GM19025 (cell line): ENCODE measurements around the gene NDST1.
"Not testable (repeated sequence)": the region's sequence is repeated elsewhere in the genome, so short reads cannot be mapped to it uniquely, and the experiment has no call there.

Experiments used
- ATAC-seq: cut with Tn5 transposase; IDR thresholded peaks from one replicate; pipeline ENCODE4 v1.9.1; 2021; ENCODE audit warnings: mild to moderate bottlenecking, low read depth, moderate library complexity; ENCODE audit not compliant: unreplicated experiment

The NDST1 gene

GRCh38 chr5:150505816-150506215 is 2.1 kb upstream of the NDST1 start:
- ATAC-seq: no peak

DNA sequence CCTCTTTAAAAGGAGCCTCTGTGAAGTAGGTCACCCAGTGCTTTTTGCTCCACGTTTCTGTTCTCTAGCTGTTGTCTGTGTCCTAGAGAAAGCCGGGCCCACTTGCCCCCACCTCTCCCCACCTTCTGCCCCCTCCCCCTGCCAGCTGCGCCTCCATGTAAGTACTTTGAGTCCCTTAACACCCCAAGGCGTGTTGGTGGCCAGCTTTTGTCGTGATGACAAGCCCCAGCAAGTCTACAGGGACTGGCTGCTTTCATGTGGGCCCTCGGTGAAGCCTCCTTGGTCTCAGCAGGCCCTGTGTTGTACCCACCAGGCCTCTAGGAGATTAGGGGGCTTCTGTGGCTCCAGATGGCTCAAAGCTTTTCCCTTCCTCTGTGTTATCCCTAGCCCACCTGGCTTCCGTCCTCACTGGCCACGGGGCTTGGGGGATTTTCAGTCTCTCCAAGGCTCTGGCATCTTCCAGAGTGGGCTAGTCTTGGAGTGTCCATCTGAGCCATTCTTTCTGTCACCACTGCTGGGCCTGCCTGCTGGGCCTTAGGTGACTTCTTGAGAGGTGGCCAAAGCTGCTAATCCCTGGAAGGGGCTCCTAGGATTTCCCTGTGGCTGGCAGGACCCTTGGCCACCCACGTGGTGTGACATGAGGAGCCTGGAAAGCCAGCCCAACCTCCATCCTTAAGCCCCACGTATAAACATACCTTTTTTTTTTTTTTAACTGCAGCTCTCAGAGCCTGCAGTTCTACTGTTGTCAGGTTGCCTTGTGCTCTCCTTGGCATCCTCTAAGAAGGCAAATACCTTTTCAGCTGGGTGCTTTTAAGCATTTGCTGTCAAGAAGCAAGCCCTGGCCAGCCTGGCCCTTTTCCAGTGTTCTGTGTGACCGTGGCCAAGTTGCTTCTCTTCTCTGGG is 1.1 kb upstream of the NDST1 start:
- ATAC-seq: no peak

- no peak for ATAC-seq
Observed at GRCh38 chr5:150508277-150508640, 328 bp downstream of the NDST1 start.

DNA sequence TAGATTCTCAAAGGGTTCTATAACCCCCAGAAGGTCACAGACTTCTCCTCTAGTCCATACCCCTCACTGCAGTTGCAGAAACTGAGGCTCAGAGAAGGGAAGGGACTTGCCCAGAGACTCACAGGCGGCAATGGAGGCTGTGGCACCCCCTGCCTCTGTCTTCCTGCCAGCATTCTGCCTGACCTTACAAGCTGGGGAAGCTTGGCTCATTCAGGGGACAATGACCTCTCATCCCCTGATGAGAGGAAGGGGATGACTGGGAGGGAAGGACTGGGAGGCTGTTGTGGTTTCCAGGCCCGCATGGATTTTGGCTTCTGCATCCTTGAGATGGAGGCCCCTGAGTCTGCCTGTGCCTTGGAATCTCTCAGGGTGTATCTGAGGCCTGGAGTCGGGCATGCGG is 897 bp downstream of the NDST1 start:
- ATAC-seq: no peak

- ATAC-seq: no peak
Observed at GRCh38 chr5:150509992-150510391, 2.1 kb downstream of the NDST1 start.

DNA sequence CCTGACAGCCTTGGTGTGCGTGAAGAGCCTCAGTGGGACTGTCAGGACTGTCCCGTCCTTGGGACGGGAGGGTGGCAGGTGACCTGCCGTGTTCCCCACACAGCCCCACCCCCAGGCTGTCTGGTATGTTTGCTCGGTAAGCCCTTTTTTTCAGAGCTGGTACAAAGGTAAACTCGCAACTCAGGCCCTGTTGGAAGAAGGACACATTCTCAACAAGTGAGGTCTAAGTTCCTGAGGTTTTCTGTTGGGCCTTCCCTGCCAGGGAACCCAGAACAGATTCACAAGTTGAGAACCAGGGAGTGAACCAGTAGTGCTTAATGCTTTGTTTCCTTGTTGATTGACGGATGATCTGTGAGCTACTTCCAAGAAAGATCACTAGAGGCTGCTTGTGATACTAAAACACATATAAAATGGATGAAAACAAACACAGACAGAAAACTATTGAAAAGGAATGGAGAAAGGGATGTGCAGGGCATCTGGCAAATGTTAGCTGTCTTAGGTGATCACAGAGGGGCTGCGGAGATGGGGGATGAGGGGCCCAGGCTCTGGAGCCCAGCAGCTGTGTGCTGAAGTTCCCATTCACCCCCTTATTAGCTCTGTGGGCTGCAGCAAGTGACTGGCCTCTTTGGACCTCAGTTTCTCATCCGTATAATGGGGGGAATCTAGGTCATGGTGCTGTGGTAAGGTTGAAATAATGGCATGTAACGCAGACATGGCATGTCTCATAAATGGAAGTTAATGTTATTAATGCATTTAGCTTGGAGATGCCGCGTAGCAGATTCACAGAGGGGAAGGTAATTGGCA is 2.7 kb downstream of the NDST1 start:
- no peak for ATAC-seq

DNA sequence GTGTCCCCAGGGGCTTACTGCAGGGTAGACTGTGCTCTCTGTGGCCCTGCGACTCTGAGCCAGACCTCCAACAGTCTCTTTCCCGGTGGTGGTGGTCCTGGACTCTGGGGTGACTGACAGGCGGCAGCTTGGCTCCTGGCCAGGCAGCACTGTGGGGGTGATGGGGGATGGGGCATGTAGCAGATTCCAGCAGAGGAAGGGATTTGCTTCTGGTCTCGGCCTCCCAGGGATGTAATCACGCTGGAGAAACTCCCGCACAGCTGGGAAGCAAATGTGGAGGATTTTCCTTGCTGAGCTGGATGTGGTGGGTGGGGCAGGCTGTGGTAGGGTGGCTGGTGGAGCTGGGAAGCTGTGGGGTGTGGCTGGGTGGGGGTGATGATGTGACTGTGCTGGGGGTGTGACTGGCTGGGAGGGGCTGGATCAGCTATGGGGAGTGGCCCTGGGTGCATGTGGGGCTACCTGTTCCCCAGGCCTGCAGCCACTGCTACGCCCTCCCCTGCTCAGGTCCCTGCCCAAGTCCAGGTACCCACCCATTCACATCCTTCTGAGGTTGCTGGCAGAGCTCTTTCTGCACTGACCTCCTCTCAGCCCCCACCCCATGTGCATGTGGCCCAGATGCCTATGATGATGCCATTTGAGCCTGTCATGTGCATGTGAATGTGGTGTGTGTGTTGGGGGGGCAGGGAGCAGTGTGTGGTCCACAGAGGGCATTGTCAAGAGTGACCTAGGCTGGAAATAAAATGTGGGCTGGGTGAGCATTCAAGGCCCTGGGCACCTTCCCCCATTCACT is 3.8 kb downstream of the NDST1 start:
- no peak for ATAC-seq

GRCh38 chr5:150512368-150512747 is 4.4 kb downstream of the NDST1 start:
- ATAC-seq: no peak

- ATAC-seq: no peak
Observed at GRCh38 chr5:150513375-150514309, 5.7 kb downstream of the NDST1 start.

DNA sequence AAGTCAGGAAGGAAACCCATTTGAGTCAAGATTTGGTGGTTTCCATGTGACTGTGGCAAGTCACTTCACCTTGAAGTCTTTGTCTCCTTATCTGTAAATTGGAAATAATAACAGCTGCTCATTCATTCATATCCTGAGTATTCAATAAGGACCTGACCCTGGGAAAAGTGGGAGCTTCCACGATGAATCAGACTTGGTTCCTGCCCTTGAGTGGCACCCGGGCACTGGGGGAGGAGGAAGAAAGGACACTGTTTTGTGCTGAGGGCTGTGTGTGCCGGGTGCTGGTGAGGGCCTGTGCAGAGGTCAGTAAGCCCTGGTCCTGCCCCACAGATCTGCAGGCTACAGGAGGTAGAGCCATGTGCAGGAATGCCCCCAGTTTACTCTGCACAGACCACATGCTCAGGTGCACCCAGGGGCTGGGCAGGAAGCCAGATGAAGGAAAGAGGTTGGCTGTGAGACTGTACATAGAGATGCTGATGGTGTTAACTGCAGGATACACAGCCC is 6.8 kb downstream of the NDST1 start:
- ATAC-seq: no peak

- no peak for ATAC-seq
Observed at GRCh38 chr5:150515446-150515845, 7.5 kb downstream of the NDST1 start.

GRCh38 chr5:150516011-150516410 is 8.1 kb downstream of the NDST1 start:
- no peak for ATAC-seq

GRCh38 chr5:150517272-150518152 is 9.6 kb downstream of the NDST1 start:
- ATAC-seq: no peak

DNA sequence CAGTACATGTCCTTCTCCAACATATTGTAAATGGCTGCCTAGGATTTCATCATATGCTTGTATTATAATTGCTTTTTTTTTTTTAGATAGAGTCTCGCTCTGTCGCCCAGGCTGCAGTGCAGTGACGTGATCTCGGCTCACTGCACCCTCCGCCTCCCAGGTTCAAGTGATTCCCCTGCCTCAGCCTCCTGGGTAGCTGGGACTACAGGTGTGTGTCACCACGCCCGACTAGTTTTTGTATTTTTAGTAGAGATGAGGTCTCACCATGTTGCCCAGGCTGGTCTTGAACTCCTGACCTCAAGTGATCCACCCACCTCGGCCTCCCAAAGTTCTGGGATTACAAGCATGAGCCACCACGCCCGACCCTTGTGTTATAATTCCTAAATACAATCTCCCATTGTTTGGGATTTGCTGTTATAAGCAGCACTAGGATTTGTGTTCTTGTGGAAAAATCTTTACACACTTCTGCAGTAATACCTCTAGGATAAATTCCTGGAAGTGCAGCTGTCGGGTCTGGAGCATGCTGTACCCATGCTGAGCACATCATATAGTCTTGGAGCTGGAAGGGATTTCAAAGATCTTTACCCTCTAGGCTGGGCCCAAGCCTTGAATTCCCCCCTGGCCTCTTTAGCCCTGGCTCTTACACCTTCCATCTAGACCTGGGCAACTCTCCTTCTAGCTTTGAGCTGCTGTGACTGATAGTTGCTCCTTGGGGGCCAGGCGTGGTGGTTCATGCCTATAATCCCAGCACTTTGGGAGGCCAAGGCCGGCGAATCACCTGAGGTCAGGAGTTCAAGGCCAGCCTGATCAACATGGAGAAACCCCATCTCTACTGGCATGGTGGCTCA is 11.0 kb downstream of the NDST1 start:
- not testable (repeated sequence) for ATAC-seq

- ATAC-seq: no peak
Observed at GRCh38 chr5:150519560-150519945, 11.6 kb downstream of the NDST1 start.

DNA sequence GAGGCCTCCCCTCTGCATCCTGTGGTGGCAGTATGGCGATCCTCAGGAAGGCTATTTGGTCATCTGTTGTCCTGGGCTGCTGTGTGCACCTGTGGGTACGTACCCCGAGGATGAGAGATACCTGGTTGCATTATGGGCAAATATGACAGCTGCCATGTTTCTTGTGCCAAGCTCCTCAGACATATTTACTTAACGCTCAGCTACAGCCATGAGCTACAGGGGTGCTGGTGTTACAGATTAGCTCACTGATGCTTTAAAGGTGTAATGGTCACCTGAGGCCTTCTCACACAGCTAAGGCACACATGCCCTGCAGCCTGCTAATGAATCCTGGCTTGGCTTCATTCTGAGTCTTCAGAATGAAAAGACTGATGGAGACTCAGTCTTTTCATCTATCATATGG is 12.0 kb downstream of the NDST1 start:
- ATAC-seq: no peak

- ATAC-seq: no peak
Observed at GRCh38 chr5:150520747-150521521, 13.0 kb downstream of the NDST1 start.
